K562 (cell line): Measurements from ENCODE around the gene ELMO1. TPM values are rescaled to one million over a fixed set of nuclear protein-coding genes. Genes with fewer than 3 reads are reported as not detected.

Experiments used
- ATAC-seq: fragments of 200-7000 bp; cut with Tn5 transposase; 3 replicates; pipeline ENCODE4 v1.9.1; 2020; ENCODE audit warnings: moderate library complexity
- BruUV-seq: library from RNA; stranded (reverse); fragments of 400-500 nt; replicated peaks from 2 replicates; lab custom pipeline; 2021; lab: Mats Ljungman, UMichigan
- CTCF ChIA-PET: fragments of 300-600 bp; formaldehyde crosslinking; extraction: SDS; loops from one replicate; lab custom pipeline; 2021; ENCODE audit warnings: low intra/inter-chr PET ratio; lab: Yijun Ruan, JAX
- POLR2A ChIA-PET: fragments of 300-600, 350-650 bp; sonication (Branson Sonifier 250); formaldehyde crosslinking; extraction: SDS; loops from one replicate; lab custom pipeline; 2021; ENCODE audit warnings: antibody characterized with exemption, inconsistent platforms; lab: Yijun Ruan, JAX
- DNase-seq, 4 experiments: peaks; one replicate each; pipeline versions ENCODE4 v3.0.0 to v3.0.0-alpha.2; 2011 to 2018; ENCODE audit warnings: low spot score in 3 of 4, mixed read lengths in 3 of 4; ENCODE audit errors: extremely low read depth in 1 of 4
- FAIRE-seq: peaks from 2 replicates; lab custom pipeline; 2011; peaks lifted over from hg19 to GRCh38; lab: Jason Lieb, UNC
- H2AFZ ChIP-seq: 2 replicates; pipeline ENCODE4 v1.6.0; 2011; ENCODE audit warnings: low read depth, low read length, control low read depth, inconsistent platforms
- H3K27ac ChIP-seq: fragments of 200-600 bp; 3 replicates; pipeline ENCODE4 v1.8.0; 2011; ENCODE audit warnings: low read depth, mild to moderate bottlenecking, control low read depth, inconsistent platforms, low read length, moderate library complexity, mixed read lengths; ENCODE audit errors: extremely low read depth
- H3K27me3 ChIP-seq, 2 experiments: fragments of 300-600 bp in 1 of 2; 2 replicates in 1 of 2; 3 replicates in 1 of 2; pipeline versions ENCODE4 v1.6.0 to v1.8.0; 2011; ENCODE audit warnings: inconsistent platforms in 2 of 2, low read length in 2 of 2, mild to moderate bottlenecking in 1 of 2, mixed read lengths in 1 of 2, moderate library complexity in 1 of 2; ENCODE audit not compliant: control insufficient read depth in 2 of 2, insufficient read depth in 2 of 2
- H3K36me3 ChIP-seq: fragments of 300-600 bp; 3 replicates; pipeline ENCODE4 v1.8.0; 2011; ENCODE audit warnings: mild to moderate bottlenecking, low read length, inconsistent platforms; ENCODE audit not compliant: control insufficient read depth, insufficient read depth
- H3K4me1 ChIP-seq, 2 experiments: fragments of 200-600 bp in 1 of 2; replicated peaks in 1 of 2; 2 replicates in 1 of 2; 3 replicates in 1 of 2; pipeline versions ENCODE4 v1.5.1 to v1.8.0; 2011; ENCODE audit warnings: inconsistent platforms in 2 of 2, low read length in 2 of 2, mild to moderate bottlenecking in 1 of 2, mixed read lengths in 1 of 2, moderate library complexity in 1 of 2; ENCODE audit not compliant: control insufficient read depth in 2 of 2, insufficient read depth in 2 of 2
- H3K4me2 ChIP-seq: 2 replicates; pipeline ENCODE4 v1.6.1; 2011; ENCODE audit warnings: low read length, control low read depth, inconsistent platforms, mixed read lengths; ENCODE audit not compliant: insufficient read depth
- H3K4me3 ChIP-seq: fragments of 200-600 bp; sonication (generic), shearing (Covaris generic); 2 replicates; pipeline ENCODE4 v1.5.1; 2016; ENCODE audit warnings: control low read depth, inconsistent platforms
- H3K79me2 ChIP-seq: fragments of 200-600 bp; 3 replicates; pipeline ENCODE4 v1.8.0; 2011; ENCODE audit warnings: low read length, inconsistent platforms; ENCODE audit not compliant: control insufficient read depth, insufficient read depth
- H3K9ac ChIP-seq, 2 experiments: 2 replicates each; pipeline versions ENCODE4 v1.6.0 to v1.6.1; 2011; ENCODE audit warnings: low read depth in 2 of 2, low read length in 2 of 2, control low read depth in 1 of 2, inconsistent platforms in 1 of 2, mild to moderate bottlenecking in 1 of 2, mixed read lengths in 1 of 2; ENCODE audit not compliant: insufficient read depth in 1 of 2
- H3K9me1 ChIP-seq: one replicate; pipeline ENCODE4 v1.6.0; 2011; ENCODE audit warnings: inconsistent platforms, mild to moderate bottlenecking, low read length, moderate library complexity; ENCODE audit not compliant: control insufficient read depth, insufficient read depth
- H3K9me3 ChIP-seq: replicated peaks from 2 replicates; pipeline ENCODE4 v1.5.1; 2011; ENCODE audit warnings: low read depth, low read length, inconsistent platforms; ENCODE audit not compliant: control insufficient read depth, insufficient read depth
- H4K20me1 ChIP-seq: replicated peaks from 2 replicates; pipeline ENCODE4 v1.6.1; 2011; ENCODE audit warnings: low read length, inconsistent platforms, mixed read lengths; ENCODE audit not compliant: control insufficient read depth, insufficient read depth
- CSDE1 ChIP-seq, 2 experiments: fragments of 450-650 bp; IDR thresholded peaks; 2 replicates each; pipeline ENCODE4 v1.6.1; 2016; ENCODE audit warnings: mild to moderate bottlenecking in 1 of 2
- HMGN3 ChIP-seq: IDR thresholded peaks from 2 replicates; pipeline ENCODE4 v1.6.1; 2011; ENCODE audit warnings: borderline replicate concordance, low read depth, mild to moderate bottlenecking, mixed read lengths, low read length; ENCODE audit not compliant: insufficient read length; ENCODE audit errors: extremely low read depth
- HNRNPL ChIP-seq: fragments of 200-400 bp; formaldehyde crosslinking; IDR thresholded peaks from 2 replicates; pipeline ENCODE4 v1.6.1; 2017; ENCODE audit warnings: low read depth, mild to moderate bottlenecking, low read length
- ILK ChIP-seq: fragments of 450-650 bp; IDR thresholded peaks from 2 replicates; pipeline ENCODE4 v1.6.1; 2016; ENCODE audit warnings: missing genetic modification characterization, low read depth, mild to moderate bottlenecking, missing compliant biosample characterization, moderate library complexity, borderline replicate concordance
- PTRF ChIP-seq: fragments of 450-650 bp; IDR thresholded peaks from 2 replicates; pipeline ENCODE4 v1.6.1; 2016; ENCODE audit warnings: mild to moderate bottlenecking, missing genetic modification characterization, missing compliant biosample characterization
- RBM25 ChIP-seq: fragments of 200-400 bp; formaldehyde crosslinking; IDR thresholded peaks from 2 replicates; pipeline ENCODE4 v1.6.1; 2018; ENCODE audit warnings: low read length, low read depth, moderate library complexity; ENCODE audit not compliant: severe bottlenecking
- RBM34 ChIP-seq: fragments of 200-400 bp; formaldehyde crosslinking; IDR thresholded peaks from 2 replicates; pipeline ENCODE4 v1.6.1; 2018; ENCODE audit warnings: low read length, borderline replicate concordance; ENCODE audit not compliant: insufficient read depth
- SRF ChIP-seq, 2 experiments: fragments of 250-450, 450-650 bp in 1 of 2; sonication (Bioruptor Pico) in 1 of 2; sonication (generic) in 1 of 2; formaldehyde crosslinking; IDR thresholded peaks; 2 replicates each; pipeline versions ENCODE4 v1.5.0 to v1.5.1; 2020 to 2022; ENCODE audit warnings: mild to moderate bottlenecking in 1 of 2, missing genetic modification reagents in 1 of 2
- TEAD2 ChIP-seq: fragments of 450-650 bp; IDR thresholded peaks from 2 replicates; pipeline ENCODE4 v1.6.1; 2016; ENCODE audit warnings: missing genetic modification characterization, control low read depth, missing compliant biosample characterization
- ZNF146 ChIP-seq: IDR thresholded peaks from one replicate; pipeline ENCODE4 v1.6.1; 2018; ENCODE audit warnings: missing compliant biosample characterization; ENCODE audit not compliant: unreplicated experiment
- WGBS: fragments of 100-300 bp; shearing (Covaris generic); methylation state at CpG from one replicate; pipeline ENCODE4 v1.1.6; 2016; ENCODE audit warnings: low coverage, mixed read lengths; ENCODE audit not compliant: insufficient coverage; ENCODE audit errors: missing lambda C conversion rate; 5-methylcytosine and 5-hydroxymethylcytosine counted together
- in situ Hi-C: fragments of 300-500 bp; cut with MboI; formaldehyde crosslinking; loops from 4 replicates; pipeline ENCODE4 v1.15.0; 2018; ENCODE audit warnings: inconsistent platforms, mixed read lengths
- intact Hi-C: fragments of 100-400 bp; cut with micrococcal nuclease; formaldehyde crosslinking; loops from 2 replicates; pipeline ENCODE4 v1.14.2; 2022
- polyA plus RNA-seq, 8 experiments: library from polyadenylated mRNA; depleted of rRNA in 4 of 8; stranded (reverse) in 5 of 8; unstranded in 3 of 8; fragments of >200 nt; fragmentation: Nextera tagmentation in 2 of 8; fragmentation: Illumina TruSeq in 1 of 8; extraction: Ambion mirVana in 2 of 8; extraction: Trizol in 1 of 8; gene quantifications; 2 replicates each; pipeline versions ENCODE4 v1.2.1 to v1.2.3, GENCODE V29; 2011 to 2014; ENCODE audit warnings: inconsistent platforms in 1 of 8, missing spikeins in 1 of 8
- total RNA-seq, 7 experiments: library from RNA; depleted of rRNA in 6 of 7; stranded (reverse); fragments of >200 nt in 6 of 7; fragmentation: Illumina TruSeq in 2 of 7; extraction: Trizol in 2 of 7; gene quantifications; 2 replicates each; pipeline versions ENCODE4 v1.2.1 to v1.2.3, GENCODE V29; 2011 to 2021; ENCODE audit warnings: low replicate concordance in 1 of 7
- TF ChIP-seq, protein P1 (sequence below): IDR thresholded peaks from 2 replicates; pipeline ENCODE4 v1.6.1; 2016; ENCODE audit warnings: missing genetic modification characterization, missing compliant biosample characterization
- TF ChIP-seq, protein P2 (sequence below): fragments of 150-350 bp; conservative IDR thresholded peaks from 2 replicates; pipeline ENCODE4 v1.6.1; 2014; ENCODE audit warnings: low read length

ELMO1 gene
- total and polyA plus RNA-seq, 9 of the 15 experiments (the other 6 are each of a cell fraction or from before 2014, with no cell fraction given): 0.36 to 7.2 (median 3.6) TPM

DNA sequence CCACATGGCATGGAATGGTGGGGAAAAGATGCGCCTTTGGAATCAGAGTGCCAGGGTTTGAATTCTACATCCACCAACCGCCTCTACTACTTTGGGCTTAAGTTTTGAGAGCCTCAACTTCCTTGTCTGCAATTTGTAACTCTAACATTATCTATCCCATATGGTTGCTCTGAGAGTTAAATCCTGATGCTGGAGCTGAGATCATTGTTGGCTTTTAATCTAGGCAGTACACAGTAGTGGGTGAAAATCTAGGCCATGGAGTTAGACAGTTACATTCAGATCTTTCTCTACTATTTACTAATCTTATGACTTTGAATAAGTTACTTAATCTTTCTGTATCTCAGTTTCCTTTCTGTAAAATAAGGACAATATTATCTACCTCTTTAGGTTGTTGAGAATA is 574.6 kb downstream of the ELMO1 start:
- no peak for TF ChIP-seq RBM34
- TF ChIP-seq CSDE1 (IDR thresholded peaks at IDR 0.05): no peak
- no TSS peak for BruUV-seq
- Histone ChIP-seq H2AFZ (no peak overlapping the region), H3K4me1 (no peaks in the 10 kb centered on the region), H3K9me1 (no peaks in the 10 kb centered on the region), H4K20me1 (no peaks in the 10 kb centered on the region), H3K79me2 (no peaks in the 10 kb centered on the region), H3K9ac (no peak overlapping the region), H3K27ac (no peak overlapping the region), H3K4me2 (no peak overlapping the region), H3K27me3 (no peaks in the 10 kb centered on the region; a peak in 2 of 5 replicates), H3K9me3 (no peaks in the 10 kb centered on the region), H3K4me3 (no peak overlapping the region), H3K36me3 (no peaks in the 10 kb centered on the region)
- no peak for FAIRE-seq
- CTCF ChIA-PET: no interaction called here
- no peak for DNase-seq
- POLR2A ChIA-PET: no interaction called here
- no peak for ATAC-seq
- intact Hi-C loops: no loop called here
- WGBS: 19% methylated on average over 2 of the region's 2 CpGs
- in situ Hi-C loops: no loop called here

DNA sequence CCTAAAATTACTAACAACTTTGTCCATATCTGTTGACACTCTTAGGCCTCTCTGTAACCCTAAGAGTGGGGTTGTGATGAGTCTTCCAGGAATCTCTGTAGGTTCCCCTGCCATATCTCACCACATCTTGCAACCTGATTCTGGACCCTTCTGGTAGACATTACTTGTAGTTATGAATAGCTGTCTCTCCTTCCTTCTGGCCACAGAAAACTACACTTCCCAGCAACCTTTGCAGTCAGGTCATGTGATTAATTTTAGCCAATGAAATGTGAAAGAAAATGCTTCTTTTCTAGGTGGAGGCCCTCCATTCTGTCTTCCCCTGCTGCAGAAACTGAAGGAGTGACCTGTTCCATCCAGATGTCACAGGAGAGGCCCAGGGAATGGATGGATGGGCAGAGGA is 576.8 kb downstream of the ELMO1 start:
- FAIRE-seq (peak; percentile 58), DNase-seq (peak; percentile 17 to 51 (median 46)), ATAC-seq (peak; percentile 69; the same call in 2 of the 3 replicates)
- no peaks in the 10 kb centered on the region for H3K36me3 ChIP-seq
- no peaks in the 10 kb centered on the region for H3K9me3 ChIP-seq
- no peaks in the 10 kb centered on the region for H3K9me1 ChIP-seq
- H3K4me2 ChIP-seq: no peak overlapping the region
- in situ Hi-C loops: no loop called here
- H4K20me1 ChIP-seq: no peaks in the 10 kb centered on the region
- H3K27me3 ChIP-seq: no peaks in the 10 kb centered on the region; a peak in 2 of 5 replicates
- CTCF ChIA-PET: no interaction called here
- H3K4me1 ChIP-seq: no peaks in the 10 kb centered on the region
- intact Hi-C loops: no loop called here
- H3K79me2 ChIP-seq: no peaks in the 10 kb centered on the region
- H3K4me3 ChIP-seq: no peak overlapping the region
- peak overlapping the region; percentile 34; the same call in 1 of the 2 replicates for H2AFZ ChIP-seq
- POLR2A ChIA-PET: interaction anchor here (1.4 kb wide), 1 partner anchor 13 kb away, joined by 3 read pairs; no protein-coding TSS in a partner anchor
- H3K27ac ChIP-seq: no peak overlapping the region
- no peak overlapping the region for H3K9ac ChIP-seq
- no TSS peak for BruUV-seq
- TF ChIP-seq, protein P1, sequence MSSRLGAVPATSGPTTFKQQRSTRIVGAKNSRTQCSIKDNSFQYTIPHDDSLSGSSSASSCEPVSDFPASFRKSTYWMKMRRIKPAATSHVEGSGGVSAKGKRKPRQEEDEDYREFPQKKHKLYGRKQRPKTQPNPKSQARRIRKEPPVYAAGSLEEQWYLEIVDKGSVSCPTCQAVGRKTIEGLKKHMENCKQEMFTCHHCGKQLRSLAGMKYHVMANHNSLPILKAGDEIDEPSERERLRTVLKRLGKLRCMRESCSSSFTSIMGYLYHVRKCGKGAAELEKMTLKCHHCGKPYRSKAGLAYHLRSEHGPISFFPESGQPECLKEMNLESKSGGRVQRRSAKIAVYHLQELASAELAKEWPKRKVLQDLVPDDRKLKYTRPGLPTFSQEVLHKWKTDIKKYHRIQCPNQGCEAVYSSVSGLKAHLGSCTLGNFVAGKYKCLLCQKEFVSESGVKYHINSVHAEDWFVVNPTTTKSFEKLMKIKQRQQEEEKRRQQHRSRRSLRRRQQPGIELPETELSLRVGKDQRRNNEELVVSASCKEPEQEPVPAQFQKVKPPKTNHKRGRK (tag): no peak
- TF ChIP-seq HMGN3 (no peak), TEAD2 (tag) (no peak), ZNF146 (CRISPR knock-in tag) (no peak), RBM25 (peak; percentile 13), SRF (CRISPR knock-in tag; IDR thresholded peaks at IDR 0.05) (no peak), ILK (tag) (no peak), HNRNPL (no peak), PTRF (no peak)
- TF ChIP-seq, protein P2, sequence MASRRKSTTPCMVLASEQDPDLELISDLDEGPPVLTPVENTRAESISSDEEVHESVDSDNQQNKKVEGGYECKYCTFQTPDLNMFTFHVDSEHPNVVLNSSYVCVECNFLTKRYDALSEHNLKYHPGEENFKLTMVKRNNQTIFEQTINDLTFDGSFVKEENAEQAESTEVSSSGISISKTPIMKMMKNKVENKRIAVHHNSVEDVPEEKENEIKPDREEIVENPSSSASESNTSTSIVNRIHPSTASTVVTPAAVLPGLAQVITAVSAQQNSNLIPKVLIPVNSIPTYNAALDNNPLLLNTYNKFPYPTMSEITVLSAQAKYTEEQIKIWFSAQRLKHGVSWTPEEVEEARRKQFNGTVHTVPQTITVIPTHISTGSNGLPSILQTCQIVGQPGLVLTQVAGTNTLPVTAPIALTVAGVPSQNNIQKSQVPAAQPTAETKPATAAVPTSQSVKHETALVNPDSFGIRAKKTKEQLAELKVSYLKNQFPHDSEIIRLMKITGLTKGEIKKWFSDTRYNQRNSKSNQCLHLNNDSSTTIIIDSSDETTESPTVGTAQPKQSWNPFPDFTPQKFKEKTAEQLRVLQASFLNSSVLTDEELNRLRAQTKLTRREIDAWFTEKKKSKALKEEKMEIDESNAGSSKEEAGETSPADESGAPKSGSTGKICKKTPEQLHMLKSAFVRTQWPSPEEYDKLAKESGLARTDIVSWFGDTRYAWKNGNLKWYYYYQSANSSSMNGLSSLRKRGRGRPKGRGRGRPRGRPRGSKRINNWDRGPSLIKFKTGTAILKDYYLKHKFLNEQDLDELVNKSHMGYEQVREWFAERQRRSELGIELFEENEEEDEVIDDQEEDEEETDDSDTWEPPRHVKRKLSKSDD: no peak
